GM18861 (cell line): Measurements from ENCODE around the gene ZFP28.

Experiments
- ATAC-seq: cut with Tn5 transposase; IDR thresholded peaks from one replicate; pipeline ENCODE4 v1.9.1; 2021; ENCODE audit not compliant: unreplicated experiment

The ZFP28 gene

DNA sequence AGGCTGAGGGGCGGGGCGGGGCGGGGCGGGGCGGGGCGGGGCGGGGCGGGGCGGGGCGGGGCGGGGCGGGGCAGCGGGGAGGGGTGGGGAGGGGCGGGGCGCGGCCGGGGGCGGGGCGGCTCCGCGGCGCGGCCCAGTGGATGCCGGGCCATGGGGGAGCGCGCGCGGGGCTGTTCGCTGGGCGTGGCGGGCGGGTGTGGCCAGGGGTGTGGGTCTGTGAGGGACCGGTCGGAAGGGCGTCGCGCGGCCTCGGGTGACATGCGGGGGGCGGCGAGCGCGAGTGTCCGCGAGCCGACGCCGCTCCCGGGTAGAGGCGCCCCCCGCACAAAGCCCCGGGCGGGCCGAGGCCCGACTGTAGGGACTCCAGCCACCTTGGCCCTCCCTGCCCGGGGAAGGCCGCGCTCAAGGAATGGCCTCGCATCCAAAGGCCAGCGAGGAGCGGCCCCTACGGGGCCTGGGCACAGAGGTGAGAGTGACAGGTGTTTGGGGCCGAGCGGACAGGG lies at the start of gene ZFP28:
Gene ZFP28, plus strand, starts transcription at position 188 of the 503 bp plus-strand sequence. Its CDS starts 71 bp downstream, at position 259.
- peak; percentile 27 for ATAC-seq

DNA sequence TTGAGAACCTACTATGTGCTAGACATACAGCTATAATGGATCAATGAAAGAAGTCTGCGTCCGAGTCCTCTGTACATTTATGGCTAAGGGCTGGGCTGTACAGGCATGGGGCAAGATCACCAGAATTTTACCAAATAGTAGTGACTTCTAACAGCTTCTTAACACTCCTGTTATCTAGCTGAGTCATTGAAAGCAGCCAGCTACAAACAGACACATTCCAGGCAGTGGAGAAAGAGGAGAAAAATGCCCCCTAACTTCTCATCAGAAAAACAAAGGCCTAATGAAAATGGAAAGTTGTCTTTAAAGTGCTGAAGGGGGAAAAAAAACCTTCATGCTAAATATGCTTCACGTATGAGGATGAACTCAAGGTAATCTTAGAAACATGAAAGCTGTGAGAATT lies 47.3 kb upstream of the ZFP28 start:
- no peak for ATAC-seq

DNA sequence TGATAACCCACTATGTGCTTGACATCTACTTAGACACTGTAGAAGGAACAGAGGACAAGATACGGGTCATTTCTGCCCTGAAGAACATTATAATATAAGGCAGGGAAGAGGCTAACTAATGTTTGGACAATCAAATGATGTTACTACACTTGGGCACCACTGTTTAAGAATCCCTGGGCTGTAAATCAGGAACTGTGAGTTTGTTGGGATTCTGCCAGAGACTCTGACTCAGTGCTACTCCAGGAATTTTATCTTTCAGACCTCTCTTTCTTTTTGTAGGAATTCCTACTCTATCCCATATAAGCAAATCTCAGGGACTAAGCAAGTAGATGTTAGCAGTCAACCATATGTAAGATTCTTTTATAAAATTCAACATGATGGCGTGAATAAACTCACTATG lies 34.2 kb upstream of the ZFP28 start:
- ATAC-seq, result no peak

DNA sequence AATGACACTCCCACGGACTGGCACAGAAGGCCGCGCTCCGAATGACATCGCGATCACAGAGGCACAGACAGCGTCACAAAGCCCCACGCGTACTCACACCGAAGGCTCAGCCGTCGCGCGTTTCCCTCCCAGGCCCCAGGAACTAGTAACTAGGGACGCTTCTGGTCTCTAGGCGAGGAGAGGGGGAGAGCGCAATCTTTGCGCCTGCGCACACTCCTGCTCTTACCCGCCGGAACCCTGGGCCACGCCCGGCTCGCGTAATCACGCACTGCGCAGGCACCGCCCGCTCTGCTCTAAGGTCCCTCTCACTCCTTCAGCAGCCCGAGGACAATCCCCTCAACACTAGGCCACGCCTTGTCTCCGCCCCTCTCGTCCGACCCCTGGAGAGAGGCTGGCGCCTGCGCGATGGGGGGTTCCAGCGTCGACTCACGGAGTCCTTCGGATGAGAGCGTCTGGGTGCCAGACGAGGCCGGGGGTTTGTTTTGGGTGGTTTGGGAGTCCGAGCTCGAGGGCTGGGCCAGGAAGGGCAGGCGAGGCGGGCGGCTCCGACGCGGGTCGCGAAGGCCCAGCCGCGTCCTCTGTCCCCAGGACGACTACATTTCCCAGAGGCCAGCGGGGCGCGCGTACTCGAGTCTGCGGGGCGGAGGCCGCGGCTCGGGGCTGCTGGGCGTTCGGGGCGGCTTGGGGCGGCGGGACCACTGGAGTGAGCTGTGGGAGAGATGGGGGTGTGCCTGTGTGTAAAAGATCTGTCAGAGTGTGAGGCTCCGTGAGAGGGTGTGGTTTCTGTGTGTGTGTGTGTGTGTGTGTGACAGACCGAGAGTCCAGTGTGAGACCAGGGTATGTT lies 31.1 kb upstream of the ZFP28 start, which contains the start of gene ZNF471:
Gene ZNF471, plus strand, starts transcription at position 410 of the 844 bp plus-strand sequence. CDS start 3,717 bp downstream, outside the sequence.
- ATAC-seq, result no peak

DNA sequence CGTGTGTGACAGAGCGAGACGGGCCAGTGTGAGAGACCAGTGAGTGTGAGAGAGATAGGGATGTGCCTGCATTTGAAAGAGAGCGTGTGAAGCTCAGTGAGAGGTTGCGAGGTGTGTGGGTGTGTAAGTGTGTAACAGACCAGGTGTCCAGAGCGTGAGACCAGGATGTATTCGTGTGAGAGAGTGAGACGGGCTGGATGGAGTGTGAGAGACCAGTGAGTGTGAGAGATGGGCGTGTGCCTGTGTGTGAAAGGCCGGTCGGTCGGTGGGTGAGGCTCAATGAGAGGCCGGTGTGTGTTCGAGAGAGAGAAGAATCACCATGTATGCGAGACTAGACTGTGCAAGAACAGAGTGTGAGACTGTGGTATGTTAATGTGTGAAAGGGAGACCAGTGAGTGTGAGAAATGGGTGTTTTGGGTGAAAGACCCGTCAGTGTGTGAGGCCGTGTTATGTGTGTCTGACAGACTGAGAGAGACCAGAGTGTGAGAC lies 30.4 kb upstream of the ZFP28 start:
- no peak for ATAC-seq

DNA sequence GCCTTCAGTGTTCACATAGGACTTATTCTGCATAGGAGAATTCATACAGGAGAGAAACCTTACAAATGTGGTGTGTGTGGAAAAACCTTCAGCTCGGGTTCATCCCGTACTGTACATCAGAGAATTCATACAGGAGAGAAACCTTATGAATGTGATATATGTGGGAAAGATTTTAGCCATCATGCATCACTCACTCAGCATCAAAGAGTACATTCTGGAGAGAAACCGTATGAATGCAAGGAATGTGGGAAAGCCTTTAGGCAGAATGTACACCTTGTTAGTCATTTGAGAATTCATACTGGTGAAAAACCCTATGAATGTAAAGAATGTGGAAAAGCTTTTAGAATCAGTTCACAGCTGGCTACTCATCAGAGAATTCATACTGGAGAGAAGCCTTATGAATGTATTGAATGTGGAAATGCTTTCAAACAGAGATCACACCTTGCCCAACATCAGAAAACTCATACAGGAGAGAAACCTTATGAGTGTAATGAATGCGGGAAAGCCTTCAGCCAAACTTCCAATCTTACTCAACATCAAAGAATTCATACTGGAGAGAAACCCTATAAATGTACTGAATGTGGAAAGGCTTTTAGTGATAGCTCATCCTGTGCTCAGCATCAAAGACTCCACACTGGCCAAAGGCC lies 13.4 kb upstream of the ZFP28 start:
- no peak for ATAC-seq

DNA sequence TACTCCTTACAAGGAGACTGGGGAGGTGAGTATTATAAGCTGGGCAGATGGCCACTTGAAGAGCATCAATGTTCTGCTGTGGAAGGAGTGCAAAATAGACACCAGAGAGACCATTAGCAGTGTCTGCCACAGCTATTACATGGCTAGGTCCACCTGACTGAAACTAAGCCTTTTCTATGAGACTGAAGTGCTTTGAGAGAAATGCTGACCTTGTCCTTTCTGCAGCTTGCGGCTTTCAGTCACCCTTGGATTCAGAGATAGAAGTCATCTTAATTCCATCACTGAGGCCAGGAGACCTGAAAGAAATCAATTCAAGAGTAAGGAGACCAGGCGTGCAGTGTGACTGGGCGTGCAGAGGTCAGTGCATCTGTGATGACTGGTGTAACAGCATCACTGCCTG lies 1.3 kb upstream of the ZFP28 start:
- ATAC-seq, result no peak

DNA sequence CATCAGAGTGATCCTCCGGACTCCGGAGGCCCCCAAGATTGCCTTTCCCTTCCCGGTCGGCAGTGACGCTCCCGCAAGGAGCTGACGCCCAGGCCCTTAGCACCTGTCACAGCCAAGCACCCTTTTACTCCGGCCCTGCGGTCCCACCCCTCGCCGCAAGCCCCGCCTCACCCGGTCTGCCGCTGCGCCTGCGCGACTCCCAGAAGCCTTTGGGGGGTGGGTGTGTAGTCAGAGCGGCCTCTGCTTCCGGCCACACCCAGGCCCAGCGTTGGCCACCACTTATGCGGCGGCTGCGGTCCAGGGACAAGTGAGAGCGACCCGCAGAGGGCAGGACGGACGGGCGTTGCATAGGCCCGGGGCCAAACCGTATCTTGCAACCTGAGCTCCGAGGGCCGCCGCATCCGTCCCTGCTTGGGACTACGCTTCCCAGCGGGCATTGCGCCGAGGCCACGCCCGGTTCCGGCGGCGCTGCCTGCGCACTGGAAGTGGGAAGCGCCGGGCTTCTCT lies 441 bp upstream of the ZFP28 start:
- peak; percentile 66 for ATAC-seq

DNA sequence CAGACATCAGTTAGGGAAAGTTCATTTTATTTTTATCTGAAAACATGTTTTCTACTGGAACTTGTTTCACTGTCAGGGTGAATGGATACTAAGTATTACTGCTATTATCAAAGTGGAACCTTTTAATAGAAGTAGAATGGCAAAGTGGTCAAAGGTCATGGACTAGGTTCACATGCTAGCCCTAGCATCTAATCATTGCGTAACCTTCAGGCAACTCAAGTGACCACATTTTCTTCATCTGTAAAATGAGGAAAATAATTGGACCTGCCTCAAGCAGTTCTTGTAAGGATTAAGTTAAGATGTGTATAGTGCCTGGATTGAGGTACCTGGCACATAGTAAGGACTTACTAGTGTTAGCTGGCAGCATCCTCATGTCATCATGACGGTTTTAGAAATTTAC lies 5.0 kb downstream of the ZFP28 start:
- ATAC-seq, result no peak

DNA sequence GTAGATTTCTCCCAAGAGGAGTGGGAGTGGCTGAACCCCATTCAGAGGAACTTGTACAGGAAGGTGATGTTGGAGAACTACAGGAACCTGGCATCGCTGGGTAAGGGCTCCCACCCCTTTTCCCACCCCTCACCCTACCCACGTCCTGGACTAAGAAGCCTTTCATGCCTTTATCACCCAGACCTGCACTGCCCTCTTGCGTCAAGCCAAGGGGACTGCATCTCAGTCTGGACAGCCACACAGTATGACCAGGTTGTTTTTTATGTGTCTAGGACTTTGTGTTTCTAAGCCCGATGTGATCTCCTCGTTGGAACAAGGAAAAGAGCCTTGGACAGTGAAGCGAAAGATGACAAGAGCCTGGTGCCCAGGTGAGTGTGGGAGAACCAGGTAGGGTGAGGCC lies 8.8 kb downstream of the ZFP28 start:
- no peak for ATAC-seq

DNA sequence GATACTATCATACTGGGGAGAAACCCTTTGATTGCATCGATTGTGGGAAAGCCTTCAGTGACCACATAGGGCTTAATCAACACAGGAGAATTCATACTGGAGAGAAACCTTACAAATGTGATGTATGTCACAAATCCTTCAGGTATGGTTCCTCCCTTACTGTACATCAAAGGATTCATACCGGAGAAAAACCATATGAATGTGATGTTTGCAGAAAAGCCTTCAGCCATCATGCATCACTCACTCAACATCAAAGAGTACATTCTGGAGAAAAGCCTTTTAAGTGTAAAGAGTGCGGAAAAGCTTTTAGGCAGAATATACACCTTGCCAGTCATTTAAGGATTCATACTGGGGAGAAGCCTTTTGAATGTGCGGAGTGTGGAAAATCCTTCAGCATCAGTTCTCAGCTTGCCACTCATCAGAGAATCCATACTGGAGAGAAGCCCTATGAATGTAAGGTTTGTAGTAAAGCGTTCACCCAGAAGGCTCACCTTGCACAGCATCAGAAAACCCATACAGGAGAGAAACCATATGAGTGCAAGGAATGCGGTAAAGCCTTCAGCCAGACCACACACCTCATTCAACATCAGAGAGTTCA lies 15.6 kb downstream of the ZFP28 start:
- no peak for ATAC-seq

DNA sequence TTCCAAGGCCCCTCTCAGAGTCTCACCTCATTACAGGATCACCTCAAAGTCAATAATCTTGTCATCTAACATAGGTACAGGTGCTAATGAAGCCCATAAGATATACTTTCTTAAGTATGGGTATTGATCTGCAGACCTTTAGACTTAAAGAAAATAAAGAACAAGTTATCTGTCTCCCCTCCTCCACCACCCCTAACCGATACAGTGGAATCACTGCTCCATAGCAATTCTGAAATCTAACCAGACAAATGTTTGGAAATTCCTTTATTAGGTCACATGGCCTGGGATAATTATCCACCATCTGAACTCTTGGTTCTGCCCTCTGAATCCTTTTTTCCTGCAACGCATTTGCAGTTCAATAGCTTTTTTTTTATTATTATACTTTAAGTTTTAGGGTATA lies 24.0 kb downstream of the ZFP28 start:
- ATAC-seq, result no peak

DNA sequence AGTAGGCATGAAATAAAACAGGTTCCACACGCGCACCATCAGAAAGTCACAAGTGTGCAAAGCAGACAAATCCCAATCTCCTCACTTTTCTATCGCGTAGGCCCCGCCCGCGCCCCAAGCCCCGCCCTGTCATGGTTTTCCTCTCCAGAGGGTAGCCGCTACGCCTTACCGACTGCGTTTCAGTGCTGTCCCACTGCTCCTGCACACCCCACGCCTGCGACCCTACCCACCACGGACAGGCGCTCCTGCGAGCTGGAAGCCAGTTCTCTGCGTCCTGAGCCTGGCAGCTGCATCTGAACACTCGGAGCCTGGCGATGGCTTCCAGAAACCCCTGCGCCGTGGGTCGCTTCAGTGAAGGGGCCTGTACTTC lies 28.1 kb downstream of the ZFP28 start:
- ATAC-seq, result peak; percentile 23

DNA sequence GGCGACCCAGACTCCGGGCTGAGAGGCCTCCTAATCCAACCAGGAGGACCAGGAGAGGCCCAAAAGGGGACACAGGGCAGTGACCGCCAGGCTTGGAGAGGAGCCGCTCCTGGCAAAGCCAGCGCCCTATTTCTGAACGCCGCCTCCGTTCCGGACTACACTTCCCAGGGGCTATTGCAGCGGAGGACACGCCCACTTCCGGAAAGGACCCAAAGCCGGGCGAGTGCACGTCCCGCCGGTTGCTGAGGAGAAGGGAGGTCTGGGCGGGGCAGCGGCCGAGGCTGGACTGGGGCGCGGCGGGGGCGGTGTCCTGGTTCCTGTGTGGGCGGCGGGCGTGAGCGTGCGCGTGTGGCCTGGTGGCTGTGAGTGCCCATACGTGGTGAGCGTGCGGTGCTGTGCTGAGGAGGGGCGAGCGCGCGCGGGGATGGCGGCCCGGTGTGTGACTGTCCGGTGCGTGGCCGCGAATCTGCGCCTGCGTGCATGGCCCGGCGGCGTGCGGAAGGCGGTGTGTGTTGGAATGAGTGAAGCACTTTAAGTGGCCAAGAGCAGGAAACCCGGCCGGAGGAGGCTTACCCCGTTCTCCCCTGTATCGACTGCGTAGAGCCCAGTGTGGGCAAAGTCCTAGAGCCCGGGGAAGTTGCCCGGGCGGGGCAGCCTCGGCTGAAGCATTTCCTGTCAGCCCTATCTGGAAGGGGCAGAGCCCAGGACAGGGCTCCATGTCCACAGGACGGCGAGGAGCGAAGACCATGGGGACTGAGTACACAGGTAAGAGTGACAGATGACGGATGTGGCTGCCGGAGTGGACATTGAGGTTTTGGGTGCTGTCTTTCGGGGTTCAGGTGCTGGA lies 28.7 kb downstream of the ZFP28 start, which contains the start of gene ZNF470:
Gene ZNF470, plus strand, starts transcription at position 195 of the 847 bp plus-strand sequence. CDS start 2,844 bp downstream, outside the sequence.
- ATAC-seq, result peak; percentile 82

DNA sequence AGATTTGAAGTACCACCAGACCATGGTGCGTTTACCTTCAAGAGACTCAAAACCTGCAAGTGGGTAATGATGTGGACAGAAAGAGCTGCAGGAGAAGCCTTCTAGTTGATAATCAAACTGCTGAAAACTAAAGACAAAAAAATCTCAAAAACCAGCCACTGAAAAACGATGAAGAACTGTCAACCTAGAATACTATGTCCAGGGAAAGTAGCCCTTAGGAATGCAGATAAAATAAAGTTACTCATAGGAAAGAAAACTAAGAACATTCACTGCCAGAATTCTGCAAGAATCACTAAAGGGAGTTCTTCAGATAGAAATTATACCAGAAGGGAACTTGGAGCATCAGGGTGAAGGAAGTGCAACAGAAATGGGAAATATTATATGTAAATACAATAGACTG lies 33.8 kb downstream of the ZFP28 start:
- ATAC-seq, result no peak

DNA sequence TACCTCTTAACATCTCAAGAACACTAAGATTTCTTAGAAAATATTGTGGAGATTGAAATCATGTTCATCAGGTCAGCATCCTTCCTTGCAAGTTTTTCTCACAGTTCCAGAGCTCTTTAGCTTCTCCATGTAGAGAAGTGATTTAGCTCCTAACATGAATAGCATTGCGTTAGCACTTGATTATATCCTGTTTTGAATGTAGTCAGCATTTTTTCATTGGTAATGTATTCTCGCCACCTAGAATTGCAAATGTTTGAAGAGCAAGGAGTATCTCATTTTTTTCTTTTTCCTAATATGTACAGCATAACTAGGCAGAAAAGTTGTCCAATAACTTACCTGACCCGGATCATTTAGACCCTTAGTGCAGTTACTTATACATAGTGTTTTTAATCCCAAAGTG lies 35.2 kb downstream of the ZFP28 start:
- no peak for ATAC-seq

DNA sequence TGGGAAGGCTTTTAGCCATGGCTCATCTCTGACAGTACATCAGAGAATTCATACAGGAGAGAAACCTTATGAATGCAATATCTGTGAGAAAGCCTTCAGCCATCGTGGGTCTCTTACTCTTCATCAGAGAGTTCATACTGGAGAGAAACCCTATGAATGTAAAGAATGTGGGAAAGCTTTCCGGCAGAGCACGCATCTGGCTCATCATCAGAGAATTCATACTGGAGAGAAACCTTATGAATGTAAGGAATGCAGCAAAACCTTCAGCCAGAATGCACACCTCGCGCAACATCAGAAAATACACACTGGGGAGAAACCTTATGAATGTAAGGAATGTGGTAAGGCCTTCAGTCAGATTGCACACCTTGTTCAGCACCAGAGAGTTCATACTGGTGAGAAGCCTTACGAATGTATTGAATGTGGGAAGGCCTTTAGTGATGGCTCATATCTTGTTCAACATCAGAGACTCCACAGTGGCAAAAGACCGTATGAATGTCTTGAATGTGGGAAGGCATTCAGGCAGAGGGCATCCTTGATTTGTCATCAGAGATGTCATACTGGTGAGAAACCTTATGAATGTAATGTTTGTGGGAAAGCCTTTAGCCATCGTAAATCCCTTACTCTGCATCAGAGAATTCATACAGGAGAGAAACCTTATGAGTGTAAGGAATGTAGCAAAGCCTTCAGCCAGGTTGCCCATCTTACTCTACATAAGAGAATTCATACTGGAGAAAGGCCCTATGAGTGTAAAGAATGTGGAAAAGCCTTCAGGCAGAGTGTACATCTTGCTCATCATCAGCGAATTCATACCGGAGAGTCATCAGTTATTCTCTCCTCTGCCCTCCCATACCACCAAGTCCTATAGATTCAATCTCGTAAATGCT lies 39.2 kb downstream of the ZFP28 start:
- ATAC-seq, result no peak

DNA sequence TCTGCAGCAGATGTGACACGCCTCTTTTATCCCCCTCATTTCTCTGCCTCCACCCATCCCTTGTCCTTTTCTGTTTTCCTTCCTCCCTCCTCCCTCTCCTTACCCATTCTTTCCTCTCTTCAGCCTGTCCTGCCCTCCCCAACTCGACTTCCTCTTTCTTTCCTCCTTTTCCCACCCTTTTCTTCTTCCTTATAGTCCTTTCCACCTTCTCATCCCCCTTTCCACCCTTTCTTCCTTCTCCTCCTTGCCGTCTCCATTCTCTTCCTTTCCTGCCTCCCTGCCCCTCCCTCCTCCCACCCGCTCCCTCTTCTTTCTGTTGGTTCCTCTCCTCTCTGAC lies 55.7 kb downstream of the ZFP28 start:
- no peak for ATAC-seq

DNA sequence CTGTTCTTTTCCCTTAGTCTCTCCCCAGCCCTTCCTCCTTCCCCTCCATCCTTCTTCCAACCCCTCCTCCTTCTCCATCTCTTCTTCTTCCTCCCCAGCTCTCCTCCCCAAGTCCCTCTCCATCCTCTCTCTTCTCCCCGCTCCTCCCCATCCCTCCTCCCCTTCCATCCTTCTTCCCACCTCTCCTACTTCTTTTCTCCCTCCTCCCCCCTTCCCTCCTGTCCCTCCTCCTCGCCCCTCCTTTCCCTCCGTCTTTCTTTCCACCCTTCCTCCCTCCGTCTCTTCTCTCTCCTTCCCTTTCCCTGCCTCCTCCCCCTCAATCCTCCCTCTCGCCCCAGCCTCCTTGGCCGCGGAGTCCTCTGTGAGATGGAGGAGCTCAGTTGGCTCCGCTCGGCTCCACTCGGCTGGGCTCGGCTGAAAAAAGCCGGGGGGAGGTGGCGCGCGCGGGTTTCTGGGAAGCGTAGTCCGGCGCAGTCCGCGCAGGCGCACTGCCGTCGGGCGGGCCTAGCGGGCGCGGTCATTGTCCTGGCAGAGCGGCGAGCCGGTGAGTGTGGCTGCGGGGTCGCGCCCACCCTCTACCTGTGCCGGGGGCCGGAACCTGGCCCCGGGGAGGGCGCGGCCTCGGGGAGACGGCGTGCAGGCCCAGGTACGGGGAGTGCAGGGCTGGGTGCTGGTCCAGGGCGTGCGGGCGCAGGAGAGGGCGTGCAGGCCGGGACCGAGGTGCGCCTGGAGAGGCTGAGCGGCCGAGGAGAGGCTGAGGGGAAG lies 56.2 kb downstream of the ZFP28 start, which contains the start of gene ZNF71:
Gene ZNF71, plus strand, starts transcription at position 520 of the 765 bp plus-strand sequence. CDS start 6,257 bp downstream, outside the sequence.
- ATAC-seq, result peak; percentile 85
